ENCODE data around the gene TFF3.

GRCh38 chr21:42317341-42317741 is 2.1 kb upstream of the TFF3 start:
- TF ChIP-seq, protein P1, sequence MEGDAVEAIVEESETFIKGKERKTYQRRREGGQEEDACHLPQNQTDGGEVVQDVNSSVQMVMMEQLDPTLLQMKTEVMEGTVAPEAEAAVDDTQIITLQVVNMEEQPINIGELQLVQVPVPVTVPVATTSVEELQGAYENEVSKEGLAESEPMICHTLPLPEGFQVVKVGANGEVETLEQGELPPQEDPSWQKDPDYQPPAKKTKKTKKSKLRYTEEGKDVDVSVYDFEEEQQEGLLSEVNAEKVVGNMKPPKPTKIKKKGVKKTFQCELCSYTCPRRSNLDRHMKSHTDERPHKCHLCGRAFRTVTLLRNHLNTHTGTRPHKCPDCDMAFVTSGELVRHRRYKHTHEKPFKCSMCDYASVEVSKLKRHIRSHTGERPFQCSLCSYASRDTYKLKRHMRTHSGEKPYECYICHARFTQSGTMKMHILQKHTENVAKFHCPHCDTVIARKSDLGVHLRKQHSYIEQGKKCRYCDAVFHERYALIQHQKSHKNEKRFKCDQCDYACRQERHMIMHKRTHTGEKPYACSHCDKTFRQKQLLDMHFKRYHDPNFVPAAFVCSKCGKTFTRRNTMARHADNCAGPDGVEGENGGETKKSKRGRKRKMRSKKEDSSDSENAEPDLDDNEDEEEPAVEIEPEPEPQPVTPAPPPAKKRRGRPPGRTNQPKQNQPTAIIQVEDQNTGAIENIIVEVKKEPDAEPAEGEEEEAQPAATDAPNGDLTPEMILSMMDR (conservative IDR thresholded peaks at IDR 0.05; ENCODE audit: low read length), result no peak
- no peak for TF ChIP-seq EZH2phosphoT487 (IDR thresholded peaks at IDR 0.05; ENCODE audit: borderline replicate concordance)
